ENCODE results near the gene APBA3.

Gene APBA3

GRCh38 chr19:3743486-3743885 is 18.0 kb downstream of the APBA3 start:
- Histone ChIP-seq H3K9ac (ENCODE audit: low read length) (no peak overlapping the region), H3K9me2 (replicated peaks; ENCODE audit: insufficient read depth, low read length) (no peaks in the 10 kb centered on the region), H3K4me1 (ENCODE audit: low read length) (no peaks in the 10 kb centered on the region), H3K4me2 (ENCODE audit: low read depth, low read length) (no peak overlapping the region), H3K27me3 (replicated peaks; ENCODE audit: insufficient read depth, low read length) (peaks cover 53% of the 10 kb centered on the region), H3K27ac (ENCODE audit: low read length) (no peak overlapping the region), H3K4me3 (ENCODE audit: low read length) (no peak overlapping the region), H3K9me3 (replicated peaks; ENCODE audit: insufficient read depth, low read length) (no peaks in the 10 kb centered on the region), H4K20me1 (ENCODE audit: insufficient read depth, low read length) (no peaks in the 10 kb centered on the region), H3F3A (ENCODE audit: insufficient read depth, low read length) (no peaks in the 10 kb centered on the region), H3K36me3 (replicated peaks; ENCODE audit: insufficient read depth, low read length) (no peaks in the 10 kb centered on the region), H2AFZ (ENCODE audit: low read length) (peak overlapping the region; percentile 43; the same call in 1 of the 2 replicates), H3K79me2 (ENCODE audit: low read length) (no peaks in the 10 kb centered on the region)
- no peak for DNase-seq
- TF ChIP-seq EZH2 (optimal IDR thresholded peaks at IDR 0.05; ENCODE audit: low read depth, low read length) (no peak), EZH2phosphoT487 (IDR thresholded peaks at IDR 0.05; ENCODE audit: low read length) (no peak), CTCF (IDR thresholded peaks at IDR 0.05; ENCODE audit: low read length) (no peak)

GRCh38 chr19:3740431-3740830 is 21.1 kb downstream of the APBA3 start:
- H2AFZ ChIP-seq (ENCODE audit: low read length) = no peak overlapping the region
- H3K4me3 ChIP-seq (ENCODE audit: low read length) = no peak overlapping the region
- H3K27ac ChIP-seq (ENCODE audit: low read length) = no peak overlapping the region
- no peaks in the 10 kb centered on the region for H3K4me1 ChIP-seq (ENCODE audit: low read length)
- peaks cover 84% of the 10 kb centered on the region for H3K27me3 ChIP-seq (replicated peaks; ENCODE audit: insufficient read depth, low read length)
- TF ChIP-seq CTCF (IDR thresholded peaks at IDR 0.05; ENCODE audit: low read length) (no peak), EZH2 (optimal IDR thresholded peaks at IDR 0.05; ENCODE audit: low read depth, low read length) (no peak), EZH2phosphoT487 (IDR thresholded peaks at IDR 0.05; ENCODE audit: low read length) (no peak)
- H4K20me1 ChIP-seq (ENCODE audit: insufficient read depth, low read length) = no peaks in the 10 kb centered on the region
- no peak for DNase-seq
- no peaks in the 10 kb centered on the region for H3K36me3 ChIP-seq (replicated peaks; ENCODE audit: insufficient read depth, low read length)
- no peak overlapping the region for H3K9ac ChIP-seq (ENCODE audit: low read length)
- H3K9me3 ChIP-seq (replicated peaks; ENCODE audit: insufficient read depth, low read length) = no peaks in the 10 kb centered on the region
- H3F3A ChIP-seq (ENCODE audit: insufficient read depth, low read length) = no peaks in the 10 kb centered on the region
- H3K79me2 ChIP-seq (ENCODE audit: low read length) = no peaks in the 10 kb centered on the region
- no peaks in the 10 kb centered on the region for H3K9me2 ChIP-seq (replicated peaks; ENCODE audit: insufficient read depth, low read length)
- no peak overlapping the region for H3K4me2 ChIP-seq (ENCODE audit: low read depth, low read length)

- Histone ChIP-seq H3K4me1 (ENCODE audit: low read length) (no peaks in the 10 kb centered on the region), H3K79me2 (ENCODE audit: low read length) (no peaks in the 10 kb centered on the region), H3K9me3 (replicated peaks; ENCODE audit: insufficient read depth, low read length) (no peaks in the 10 kb centered on the region), H4K20me1 (ENCODE audit: insufficient read depth, low read length) (no peaks in the 10 kb centered on the region), H3K27ac (ENCODE audit: low read length) (no peak overlapping the region), H3K9me2 (replicated peaks; ENCODE audit: insufficient read depth, low read length) (no peaks in the 10 kb centered on the region), H3F3A (ENCODE audit: insufficient read depth, low read length) (no peaks in the 10 kb centered on the region), H2AFZ (ENCODE audit: low read length) (no peak overlapping the region), H3K36me3 (replicated peaks; ENCODE audit: insufficient read depth, low read length) (no peaks in the 10 kb centered on the region), H3K9ac (ENCODE audit: low read length) (no peak overlapping the region), H3K4me2 (ENCODE audit: low read depth, low read length) (no peak overlapping the region), H3K4me3 (ENCODE audit: low read length) (no peak overlapping the region), H3K27me3 (replicated peaks; ENCODE audit: insufficient read depth, low read length) (peaks cover 95% of the 10 kb centered on the region)
- DNase-seq = no peak
- no peak for TF ChIP-seq EZH2 (optimal IDR thresholded peaks at IDR 0.05; ENCODE audit: low read depth, low read length)
- no peak for TF ChIP-seq EZH2phosphoT487 (IDR thresholded peaks at IDR 0.05; ENCODE audit: low read length)
- TF ChIP-seq CTCF (IDR thresholded peaks at IDR 0.05; ENCODE audit: low read length) = no peak
These were observed 22.8 kb downstream of the APBA3 start for GRCh38 chr19:3738477-3739220.

All from MM.1S (cell line).